ENCODE data around the gene GGCX.

Gene GGCX

GRCh38 chr2:85497944-85498630, 63.2 kb downstream of the GGCX start:
- CTCF ChIA-PET: no interaction called here
- no peak for TF ChIP-seq FOXM1 (IDR thresholded peaks at IDR 0.05; ENCODE audit: borderline replicate concordance)
- TF ChIP-seq FOXA1 (IDR thresholded peaks at IDR 0.05): no peak
- TF ChIP-seq ELF4 (IDR thresholded peaks at IDR 0.05): no peak
- TF ChIP-seq SP1 (IDR thresholded peaks at IDR 0.05): no peak
- TF ChIP-seq SUZ12 (IDR thresholded peaks at IDR 0.05): no peak
- no peak for TF ChIP-seq PKNOX1 (IDR thresholded peaks at IDR 0.05)
- no peak for TF ChIP-seq FOXK2 (IDR thresholded peaks at IDR 0.05)
- no peak for TF ChIP-seq L3MBTL2 (conservative IDR thresholded peaks at IDR 0.05)
- TF ChIP-seq TARDBP (IDR thresholded peaks at IDR 0.05): no peak
- no peak for TF ChIP-seq CTBP1 (IDR thresholded peaks at IDR 0.05; ENCODE audit: borderline replicate concordance)
- no peak for TF ChIP-seq BHLHE40 (IDR thresholded peaks at IDR 0.05; ENCODE audit: borderline replicate concordance)
- no peak for TF ChIP-seq ARNT (IDR thresholded peaks at IDR 0.05)
- TF ChIP-seq NFRKB (IDR thresholded peaks at IDR 0.05): no peak
- no peak for DNase-seq (ENCODE audit: extremely low spot score)
- POLR2A ChIA-PET: no interaction called here

GRCh38 chr2:85496436-85496835, 64.9 kb downstream of the GGCX start:
- no peak for DNase-seq (ENCODE audit: extremely low spot score)
- ChIA-PET POLR2A (no interaction called here), CTCF (no interaction called here)
- TF ChIP-seq SUZ12 (IDR thresholded peaks at IDR 0.05): no peak
- TF ChIP-seq FOXM1 (IDR thresholded peaks at IDR 0.05; ENCODE audit: borderline replicate concordance): no peak
- TF ChIP-seq FOXK2 (IDR thresholded peaks at IDR 0.05): no peak
- TF ChIP-seq HDGF (IDR thresholded peaks at IDR 0.05; ENCODE audit: borderline replicate concordance): no peak
- no peak for TF ChIP-seq CTBP1 (IDR thresholded peaks at IDR 0.05; ENCODE audit: borderline replicate concordance)
- TF ChIP-seq ARNT (IDR thresholded peaks at IDR 0.05): no peak
- TF ChIP-seq SP1 (IDR thresholded peaks at IDR 0.05): no peak
- no peak for TF ChIP-seq LEF1 (IDR thresholded peaks at IDR 0.05; ENCODE audit: borderline replicate concordance)

Data from HEK293T (cell line).